ENCODE measurements around the gene ACTBL2.

GRCh38 chr5:57504357-57504756, 21.7 kb upstream of the ACTBL2 start:
- no peak for TF ChIP-seq CTCF (conservative IDR thresholded peaks at IDR 0.05; ENCODE audit: low read depth, low read length)
- no peak for TF ChIP-seq EZH2phosphoT487 (IDR thresholded peaks at IDR 0.05; ENCODE audit: borderline replicate concordance, low read length)

All from PC-3 (cell line).